Karpas-422 (cell line): Measurements from ENCODE around the gene LRPAP1. TPM values are rescaled to one million over a fixed set of nuclear protein-coding genes. Genes with fewer than 3 reads are reported as not detected.
"Not testable (repeated sequence)": the region's sequence is repeated elsewhere in the genome, so short reads cannot be mapped to it uniquely, and the experiment has no call there.

Source experiments
- DNase-seq: peaks from one replicate; pipeline ENCODE4 v3.0.0-alpha.2; 2015
- H2AFZ ChIP-seq: fragments of 200-600 bp; sonication (generic); 2 replicates; pipeline ENCODE4 v1.6.1; 2014; ENCODE audit warnings: antibody characterized with exemption, low read length, mixed read lengths
- H3K27ac ChIP-seq: fragments of 200-600 bp; sonication (generic); 2 replicates; pipeline ENCODE4 v1.5.1; 2014; ENCODE audit warnings: mild to moderate bottlenecking, low read length, moderate library complexity
- H3K27me3 ChIP-seq: fragments of 200-600 bp; sonication (generic); 2 replicates; pipeline ENCODE4 v1.6.1; 2014; ENCODE audit warnings: low read length, mixed read lengths
- H3K36me3 ChIP-seq: fragments of 200-600 bp; sonication (generic); 2 replicates; pipeline ENCODE4 v1.6.1; 2014; ENCODE audit warnings: low read length, mixed read lengths; ENCODE audit not compliant: insufficient read depth
- H3K4me1 ChIP-seq: fragments of 200-600 bp; sonication (generic); 2 replicates; pipeline ENCODE4 v1.6.1; 2014; ENCODE audit warnings: mild to moderate bottlenecking, low read length, mixed read lengths
- H3K4me2 ChIP-seq: fragments of 200-600 bp; sonication (generic); 2 replicates; pipeline ENCODE4 v1.6.1; 2014; ENCODE audit warnings: low read length, low read depth, mild to moderate bottlenecking; ENCODE audit not compliant: poor library complexity, severe bottlenecking
- H3K4me3 ChIP-seq: fragments of 200-600 bp; sonication (generic); 2 replicates; pipeline ENCODE4 v1.5.1; 2014; ENCODE audit warnings: mild to moderate bottlenecking, antibody characterized with exemption, low read length, mixed read lengths
- H3K79me2 ChIP-seq: fragments of 200-600 bp; sonication (generic); 2 replicates; pipeline ENCODE4 v1.6.1; 2014; ENCODE audit warnings: mild to moderate bottlenecking, low read length, mixed read lengths
- H3K9ac ChIP-seq: fragments of 200-600 bp; sonication (generic); 2 replicates; pipeline ENCODE4 v1.6.0; 2014; ENCODE audit warnings: low read length
- H3K9me2 ChIP-seq: fragments of 200-600 bp; sonication (generic), shearing (Covaris generic); replicated peaks from 2 replicates; pipeline ENCODE4 v1.6.0; 2014; ENCODE audit warnings: mild to moderate bottlenecking, low read length, moderate library complexity; ENCODE audit not compliant: insufficient read depth
- H3K9me3 ChIP-seq: fragments of 300-700, 200-600 bp; sonication (generic); 2 replicates; pipeline ENCODE4 v1.6.1; 2014; ENCODE audit warnings: low read length, mixed read lengths
- H4K20me1 ChIP-seq: fragments of 200-600 bp; sonication (generic); 2 replicates; pipeline ENCODE4 v1.6.1; 2014; ENCODE audit warnings: mild to moderate bottlenecking, antibody characterized with exemption, low read length, low read depth; ENCODE audit not compliant: insufficient read depth
- total RNA-seq: library from RNA; depleted of rRNA; stranded (reverse); fragments of >200 nt; shearing (Covaris generic); gene quantifications from 2 replicates; pipeline ENCODE4 v1.2.3, GENCODE V29; 2014; ENCODE audit warnings: low replicate concordance

The LRPAP1 gene
- total RNA-seq, 1 experiment from 2014 or later = 15.3 TPM

- H3K79me2 ChIP-seq, H3K27me3 ChIP-seq, H4K20me1 ChIP-seq, H3K9ac ChIP-seq, H2AFZ ChIP-seq, H3K36me3 ChIP-seq, DNase-seq, H3K9me3 ChIP-seq, H3K4me2 ChIP-seq, H3K27ac ChIP-seq, H3K4me3 ChIP-seq, H3K4me1 ChIP-seq, H3K9me2 ChIP-seq: not testable (repeated sequence)
Measured at GRCh38 chr4:3566701-3567100, 34.5 kb upstream of the LRPAP1 start.

- H3K9ac ChIP-seq, DNase-seq, H3K4me2 ChIP-seq, H2AFZ ChIP-seq, H3K9me3 ChIP-seq, H4K20me1 ChIP-seq, H3K79me2 ChIP-seq, H3K36me3 ChIP-seq, H3K4me3 ChIP-seq, H3K27ac ChIP-seq, H3K27me3 ChIP-seq, H3K9me2 ChIP-seq, H3K4me1 ChIP-seq: not testable (repeated sequence)
Measured at GRCh38 chr4:3566301-3566700, 34.1 kb upstream of the LRPAP1 start.

GRCh38 chr4:3564948-3565347 is 32.7 kb upstream of the LRPAP1 start:
- H3K4me2 ChIP-seq, H3K9me3 ChIP-seq, DNase-seq, H3K79me2 ChIP-seq, H3K4me3 ChIP-seq, H3K9ac ChIP-seq, H3K9me2 ChIP-seq, H3K36me3 ChIP-seq, H2AFZ ChIP-seq, H3K27me3 ChIP-seq, H4K20me1 ChIP-seq, H3K27ac ChIP-seq, H3K4me1 ChIP-seq: not testable (repeated sequence)

GRCh38 chr4:3563403-3563802 is 31.2 kb upstream of the LRPAP1 start:
- H3K79me2 ChIP-seq = no peaks in the 10 kb centered on the region
- no peak overlapping the region for H3K4me3 ChIP-seq

GRCh38 chr4:3562127-3562526 is 29.9 kb upstream of the LRPAP1 start:
- H3K4me3 ChIP-seq, H3K9me3 ChIP-seq, H3K4me1 ChIP-seq, H3K27ac ChIP-seq, DNase-seq, H3K9me2 ChIP-seq, H3K27me3 ChIP-seq, H3K36me3 ChIP-seq, H4K20me1 ChIP-seq, H2AFZ ChIP-seq, H3K4me2 ChIP-seq, H3K79me2 ChIP-seq, H3K9ac ChIP-seq: not testable (repeated sequence)

More at GRCh38 chr4:3563403-3563802, 31.2 kb upstream of the LRPAP1 start:
- no peak overlapping the region for H3K9ac ChIP-seq
- no peaks in the 10 kb centered on the region for H3K9me3 ChIP-seq
- DNase-seq = no peak
- no peak overlapping the region for H2AFZ ChIP-seq
- no peaks in the 10 kb centered on the region for H3K27me3 ChIP-seq
- H3K9me2 ChIP-seq = no peaks in the 10 kb centered on the region
- no peaks in the 10 kb centered on the region for H3K4me1 ChIP-seq
- H4K20me1 ChIP-seq = no peaks in the 10 kb centered on the region
- H3K27ac ChIP-seq = no peak overlapping the region
- H3K36me3 ChIP-seq = no peaks in the 10 kb centered on the region
- no peak overlapping the region for H3K4me2 ChIP-seq

- H3K9me2 ChIP-seq, H3K27ac ChIP-seq, H3K79me2 ChIP-seq, DNase-seq, H3K9me3 ChIP-seq, H3K4me3 ChIP-seq, H3K9ac ChIP-seq, H3K27me3 ChIP-seq, H3K4me2 ChIP-seq, H4K20me1 ChIP-seq, H2AFZ ChIP-seq, H3K36me3 ChIP-seq, H3K4me1 ChIP-seq: not testable (repeated sequence)
Measured at GRCh38 chr4:3560465-3560864, 28.2 kb upstream of the LRPAP1 start.

- not testable (repeated sequence) for H3K9ac ChIP-seq, DNase-seq, H3K36me3 ChIP-seq, H3K4me1 ChIP-seq, H4K20me1 ChIP-seq, H3K27ac ChIP-seq, H3K4me2 ChIP-seq, H2AFZ ChIP-seq, H3K9me3 ChIP-seq, H3K79me2 ChIP-seq, H3K27me3 ChIP-seq, H3K9me2 ChIP-seq, H3K4me3 ChIP-seq
Measured at GRCh38 chr4:3559381-3560290, 27.4 kb upstream of the LRPAP1 start.

- not testable (repeated sequence) for H3K4me1 ChIP-seq, H3K4me2 ChIP-seq, H3K79me2 ChIP-seq, H3K36me3 ChIP-seq, H2AFZ ChIP-seq, H3K27ac ChIP-seq, H4K20me1 ChIP-seq, H3K27me3 ChIP-seq, H3K9ac ChIP-seq, H3K9me2 ChIP-seq, DNase-seq, H3K4me3 ChIP-seq, H3K9me3 ChIP-seq
Measured at GRCh38 chr4:3558514-3558836, 26.3 kb upstream of the LRPAP1 start.
